Stimulated activated memory B cell treated with anti-CD40 and anti-IgM and Interleukin-4, amounts not matched to agents 10 μg/mL and 1 μg/mL and 100 μg/mL, for 72 hours (primary cell): ENCODE data around the gene MMP24.
A peak's percentile ranks its signal among the peaks of the same experiment; 100 is the strongest.
"Not testable (repeated sequence)": the region's sequence is repeated elsewhere in the genome, so short reads cannot be mapped to it uniquely, and the experiment has no call there.

Experiments
- ATAC-seq: fragments of 150-1000 bp; cut with Tn5 transposase; 2 replicates; pipeline ENCODE4 v1.10.0; 2021
- H3K27ac Mint-ChIP-seq: one replicate; pipeline ENCODE4 v1.8.0; 2022; ENCODE audit warnings: mild to moderate bottlenecking, mixed read lengths
- H3K27me3 Mint-ChIP-seq: one replicate; pipeline ENCODE4 v1.8.0; 2022; ENCODE audit warnings: mixed read lengths
- H3K36me3 Mint-ChIP-seq: one replicate; pipeline ENCODE4 v1.8.0; 2022; ENCODE audit warnings: mixed read lengths
- H3K4me1 Mint-ChIP-seq: one replicate; pipeline ENCODE4 v1.8.0; 2022; ENCODE audit warnings: mixed read lengths
- H3K4me3 Mint-ChIP-seq: one replicate; pipeline ENCODE4 v1.8.0; 2022; ENCODE audit warnings: mild to moderate bottlenecking, moderate library complexity, mixed read lengths
- H3K9me3 Mint-ChIP-seq: one replicate; pipeline ENCODE4 v1.8.0; 2022; ENCODE audit warnings: mixed read lengths

MMP24 gene

DNA sequence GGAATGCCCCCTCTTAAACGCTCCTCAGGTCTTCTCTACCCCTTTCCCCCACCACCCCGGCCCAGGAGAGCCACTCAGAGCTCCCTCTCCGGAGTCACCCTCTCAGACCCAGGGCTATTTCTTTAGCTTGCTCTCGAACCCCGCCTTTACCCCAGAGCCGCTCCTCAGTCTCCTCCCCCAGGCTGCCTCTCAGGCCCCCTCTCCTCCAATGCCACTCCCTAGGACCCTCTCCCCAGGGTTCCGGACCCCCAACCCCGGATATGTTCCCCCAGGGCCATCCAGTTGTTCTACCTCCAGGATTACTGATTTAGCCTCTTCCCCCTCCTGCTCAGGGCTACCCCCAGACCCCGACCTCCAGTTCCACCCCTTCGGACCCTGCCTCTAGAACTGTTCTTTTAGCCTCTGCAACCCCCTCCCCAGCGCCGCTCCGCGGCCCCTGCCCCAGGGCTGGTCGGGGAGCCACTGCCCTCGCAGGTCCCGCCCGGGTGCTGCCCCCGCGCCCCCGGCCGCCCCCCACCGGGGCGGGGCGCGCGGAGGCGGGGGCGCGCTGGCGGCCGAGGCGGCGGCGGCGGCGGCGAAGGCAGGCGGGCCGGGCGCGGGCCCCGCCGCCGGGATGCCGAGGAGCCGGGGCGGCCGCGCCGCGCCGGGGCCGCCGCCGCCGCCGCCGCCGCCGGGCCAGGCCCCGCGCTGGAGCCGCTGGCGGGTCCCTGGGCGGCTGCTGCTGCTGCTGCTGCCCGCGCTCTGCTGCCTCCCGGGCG is at the start of gene MMP24:
MMP24 (plus strand) TSS at position 565 of the 758 bp plus-strand sequence; CDS start at position 614, 49 bp downstream.
- peaks cover 29% of the 10 kb centered on the region for H3K36me3 Mint-ChIP-seq
- H3K4me1 Mint-ChIP-seq: peaks cover 11% of the 10 kb centered on the region
- ATAC-seq: peak; percentile 24
- H3K9me3 Mint-ChIP-seq: no peaks in the 10 kb centered on the region
- H3K27me3 Mint-ChIP-seq: peaks cover 45% of the 10 kb centered on the region
- no peak within 1 kb of the TSS for H3K27ac Mint-ChIP-seq
- H3K4me3 Mint-ChIP-seq: peak within 1 kb of the TSS; percentile 50

DNA sequence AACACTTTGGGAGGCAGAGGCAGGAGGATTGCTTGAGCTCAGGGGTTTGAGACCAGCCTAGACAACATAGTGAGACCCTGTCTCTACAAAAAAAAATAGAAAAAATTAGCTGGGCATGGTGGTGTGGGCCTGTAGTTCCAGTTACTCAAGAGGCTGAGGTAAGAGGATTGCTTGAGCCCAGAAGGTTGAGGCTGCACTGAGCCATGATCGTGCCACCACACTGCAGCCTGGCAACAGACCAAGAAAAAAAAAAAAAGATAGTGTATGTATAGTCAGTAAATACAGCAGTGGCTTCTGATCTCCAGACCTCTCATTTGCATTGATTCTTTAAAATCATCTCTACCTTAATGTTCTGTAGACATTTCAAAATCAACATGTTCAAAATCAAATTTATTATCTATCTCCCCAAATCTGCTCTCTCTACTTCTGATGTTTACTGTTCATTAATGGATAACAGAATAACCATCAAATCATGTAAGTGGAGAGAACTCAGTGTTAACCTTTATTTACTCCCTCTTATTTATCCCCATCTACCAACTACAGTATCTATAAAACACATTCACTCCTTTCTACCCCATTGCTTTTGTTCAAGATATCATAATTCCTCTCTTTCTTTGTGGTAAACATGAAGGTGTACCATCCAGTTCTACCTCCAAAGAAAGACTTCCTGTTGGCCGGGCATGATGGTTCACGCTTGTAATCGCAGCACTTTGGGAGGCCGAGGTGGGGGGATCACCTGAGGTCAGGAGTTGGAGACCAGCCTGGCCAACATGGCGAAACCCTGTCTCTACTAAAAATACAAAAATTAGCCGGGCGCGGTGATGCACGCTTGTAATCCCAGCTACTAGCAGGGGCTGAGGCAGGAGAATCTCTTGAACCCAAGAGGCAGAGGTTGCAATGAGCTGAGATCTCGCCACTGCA is 46.9 kb upstream of the MMP24 start:
- ATAC-seq: no peak
- H3K4me3 Mint-ChIP-seq: no peak overlapping the region
- no peaks in the 10 kb centered on the region for H3K27me3 Mint-ChIP-seq
- no peaks in the 10 kb centered on the region for H3K9me3 Mint-ChIP-seq
- H3K27ac Mint-ChIP-seq: no peak overlapping the region
- H3K4me1 Mint-ChIP-seq: no peaks in the 10 kb centered on the region
- H3K36me3 Mint-ChIP-seq: peaks cover 17% of the 10 kb centered on the region

DNA sequence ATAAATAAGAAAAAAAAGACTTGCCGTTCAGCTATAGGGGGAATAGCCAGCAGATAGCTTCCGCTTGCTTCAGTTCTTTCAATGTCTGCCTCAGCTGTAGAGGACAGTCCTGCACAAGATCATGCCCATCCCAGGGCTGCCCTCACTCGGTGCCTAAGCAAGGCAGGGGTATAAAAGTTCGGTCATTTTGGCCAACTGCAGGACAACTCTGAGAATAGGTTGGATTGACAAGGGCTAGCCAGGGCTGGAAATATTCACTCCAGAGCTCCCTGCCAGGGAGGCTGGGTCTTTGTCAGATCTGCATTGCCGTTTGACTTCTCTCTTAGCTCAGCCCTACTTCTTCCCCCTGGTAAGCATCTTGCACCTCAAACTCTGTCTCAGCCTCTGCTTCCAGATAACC is 46.2 kb upstream of the MMP24 start:
- no peak for ATAC-seq
- no peak overlapping the region for H3K4me3 Mint-ChIP-seq
- H3K4me1 Mint-ChIP-seq: no peaks in the 10 kb centered on the region

DNA sequence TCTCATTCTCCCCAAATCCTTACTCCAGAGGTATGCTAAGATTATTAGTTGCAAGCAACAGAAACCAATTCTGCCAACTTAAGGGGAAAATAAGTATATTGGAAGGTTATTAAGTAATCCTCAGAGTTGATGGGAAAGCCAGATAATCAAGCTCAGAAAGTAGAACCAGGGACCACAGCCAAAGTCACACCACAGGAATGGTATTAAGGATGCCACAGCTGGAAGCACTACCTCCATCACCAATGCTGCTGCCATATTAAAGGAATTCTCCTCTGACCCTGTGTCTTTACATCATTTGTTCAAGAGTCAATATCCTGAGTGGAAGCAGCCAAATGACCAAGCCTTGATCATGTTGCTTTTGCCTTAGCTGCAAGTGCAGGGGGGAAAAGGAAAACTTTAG is 44.8 kb upstream of the MMP24 start:
- Mint-ChIP-seq H3K9me3 (no peaks in the 10 kb centered on the region), H3K36me3 (peaks cover 17% of the 10 kb centered on the region), H3K27me3 (no peaks in the 10 kb centered on the region), H3K4me3 (no peak overlapping the region), H3K27ac (no peak overlapping the region), H3K4me1 (no peaks in the 10 kb centered on the region)
- ATAC-seq: no peak

More for the DNA sequence above, 46.2 kb upstream of the MMP24 start:
- no peak overlapping the region for H3K27ac Mint-ChIP-seq
- peaks cover 21% of the 10 kb centered on the region for H3K36me3 Mint-ChIP-seq
- H3K9me3 Mint-ChIP-seq: no peaks in the 10 kb centered on the region
- H3K27me3 Mint-ChIP-seq: no peaks in the 10 kb centered on the region

DNA sequence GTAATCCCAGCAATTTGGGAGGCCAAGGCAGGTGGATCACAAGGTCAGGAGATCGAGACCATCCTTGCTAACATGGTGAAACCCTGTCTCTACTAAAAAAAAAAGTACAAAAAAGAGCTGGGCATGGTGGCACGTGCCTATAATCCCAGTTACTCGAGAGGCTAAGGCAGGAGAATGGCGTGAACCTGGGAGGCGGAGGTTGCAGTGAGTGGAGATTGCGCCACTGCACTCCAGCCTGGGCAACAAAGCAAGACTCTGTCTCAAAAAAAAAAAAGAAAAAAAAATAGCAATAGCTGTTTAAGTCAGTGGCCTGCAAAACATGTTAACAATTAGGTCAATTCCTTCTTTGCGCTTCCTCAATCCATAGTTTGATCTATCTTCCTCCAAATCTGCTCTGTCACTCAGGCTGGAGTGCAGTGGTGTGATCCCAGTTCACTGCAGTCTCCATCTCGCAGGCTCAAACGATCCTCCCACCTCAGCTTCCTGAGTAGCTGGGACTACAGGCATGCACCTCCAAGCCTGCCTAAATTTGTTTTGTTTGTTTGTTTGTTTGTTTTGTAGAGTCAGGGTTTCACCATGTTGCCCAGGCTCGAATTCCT is 39.7 kb upstream of the MMP24 start:
- not testable (repeated sequence) for H3K9me3 Mint-ChIP-seq, H3K27me3 Mint-ChIP-seq, H3K4me3 Mint-ChIP-seq, H3K4me1 Mint-ChIP-seq, ATAC-seq, H3K27ac Mint-ChIP-seq
- peaks cover 43% of the 10 kb centered on the region for H3K36me3 Mint-ChIP-seq

DNA sequence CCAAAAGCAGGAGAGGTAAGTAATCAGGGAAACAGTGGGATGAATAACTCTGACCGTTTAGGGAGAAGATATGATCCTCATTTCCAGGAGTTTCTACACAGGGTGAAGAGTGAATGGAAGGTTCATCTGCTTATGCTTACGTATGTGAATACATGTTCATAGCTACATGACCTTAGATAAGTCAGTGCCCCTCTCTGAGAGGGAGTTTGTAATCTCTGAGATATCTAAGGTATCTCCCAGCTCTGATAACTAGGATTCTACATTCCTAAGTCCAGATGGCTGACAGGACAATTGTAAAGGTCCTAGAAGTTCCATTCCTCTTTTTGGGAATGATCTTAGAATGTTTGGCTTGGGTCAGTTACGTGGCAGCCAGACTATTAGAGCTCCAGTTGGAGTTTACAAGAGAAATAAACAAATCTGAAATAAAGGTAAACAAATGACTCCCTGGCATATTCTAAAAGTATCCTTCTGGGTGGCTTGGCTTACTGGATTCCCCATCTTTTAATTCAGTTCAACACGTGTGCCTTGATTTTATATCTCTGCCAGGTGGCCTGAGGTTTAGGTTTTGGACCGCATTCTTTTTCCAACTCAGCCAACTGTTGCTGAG is 38.8 kb upstream of the MMP24 start:
- ATAC-seq: no peak

DNA sequence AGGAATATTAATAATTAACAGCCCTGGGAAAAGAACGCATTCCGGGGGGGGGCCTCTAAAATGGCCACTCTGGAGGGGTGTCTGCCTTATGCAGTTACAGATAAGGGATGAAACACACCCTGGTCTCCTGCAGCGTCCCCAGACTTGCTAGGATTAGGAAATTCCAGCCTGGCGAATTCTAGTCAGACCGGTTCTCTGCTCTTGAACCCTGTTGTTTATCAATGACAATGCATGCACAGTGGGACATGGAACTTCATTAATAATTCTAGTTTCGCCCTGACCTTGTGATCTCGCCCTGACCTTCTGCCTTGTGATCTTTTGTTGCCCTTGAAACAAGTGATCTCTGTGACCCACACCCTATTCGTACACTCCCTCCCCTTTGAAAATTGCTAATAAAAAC is 37.3 kb upstream of the MMP24 start:
- peaks cover 55% of the 10 kb centered on the region for H3K36me3 Mint-ChIP-seq
- ATAC-seq, H3K27me3 Mint-ChIP-seq, H3K4me3 Mint-ChIP-seq, H3K4me1 Mint-ChIP-seq, H3K9me3 Mint-ChIP-seq, H3K27ac Mint-ChIP-seq: not testable (repeated sequence)

More for the DNA sequence above, 38.8 kb upstream of the MMP24 start:
- no peak overlapping the region for H3K4me3 Mint-ChIP-seq
- peaks cover 8% of the 10 kb centered on the region for H3K9me3 Mint-ChIP-seq
- H3K27me3 Mint-ChIP-seq: no peaks in the 10 kb centered on the region
- H3K27ac Mint-ChIP-seq: no peak overlapping the region
- H3K4me1 Mint-ChIP-seq: no peaks in the 10 kb centered on the region
- H3K36me3 Mint-ChIP-seq: peaks cover 46% of the 10 kb centered on the region

DNA sequence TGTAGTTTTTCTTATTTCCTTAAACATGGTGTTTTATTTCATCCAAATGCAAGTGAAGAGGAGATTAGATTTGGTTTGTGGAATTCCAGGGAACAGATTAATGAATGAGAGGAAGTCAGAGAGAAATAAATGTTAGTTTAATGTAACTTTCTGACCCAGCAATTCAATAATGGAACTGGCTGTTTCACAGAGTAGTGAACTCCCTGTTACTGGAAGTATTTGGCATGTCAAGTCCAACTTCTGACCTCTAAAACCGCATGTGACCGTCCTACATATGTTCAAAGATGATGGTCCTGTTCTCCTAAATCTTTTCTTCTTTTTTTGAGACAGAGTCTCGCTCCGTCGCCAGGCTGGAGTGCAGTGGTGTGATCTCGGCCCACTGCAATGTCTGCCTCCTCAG is 35.9 kb upstream of the MMP24 start:
- Mint-ChIP-seq H3K4me3 (no peak overlapping the region), H3K4me1 (no peaks in the 10 kb centered on the region), H3K36me3 (peaks cover 50% of the 10 kb centered on the region), H3K27ac (no peak overlapping the region), H3K9me3 (peaks cover 8% of the 10 kb centered on the region), H3K27me3 (no peaks in the 10 kb centered on the region)
- no peak for ATAC-seq

DNA sequence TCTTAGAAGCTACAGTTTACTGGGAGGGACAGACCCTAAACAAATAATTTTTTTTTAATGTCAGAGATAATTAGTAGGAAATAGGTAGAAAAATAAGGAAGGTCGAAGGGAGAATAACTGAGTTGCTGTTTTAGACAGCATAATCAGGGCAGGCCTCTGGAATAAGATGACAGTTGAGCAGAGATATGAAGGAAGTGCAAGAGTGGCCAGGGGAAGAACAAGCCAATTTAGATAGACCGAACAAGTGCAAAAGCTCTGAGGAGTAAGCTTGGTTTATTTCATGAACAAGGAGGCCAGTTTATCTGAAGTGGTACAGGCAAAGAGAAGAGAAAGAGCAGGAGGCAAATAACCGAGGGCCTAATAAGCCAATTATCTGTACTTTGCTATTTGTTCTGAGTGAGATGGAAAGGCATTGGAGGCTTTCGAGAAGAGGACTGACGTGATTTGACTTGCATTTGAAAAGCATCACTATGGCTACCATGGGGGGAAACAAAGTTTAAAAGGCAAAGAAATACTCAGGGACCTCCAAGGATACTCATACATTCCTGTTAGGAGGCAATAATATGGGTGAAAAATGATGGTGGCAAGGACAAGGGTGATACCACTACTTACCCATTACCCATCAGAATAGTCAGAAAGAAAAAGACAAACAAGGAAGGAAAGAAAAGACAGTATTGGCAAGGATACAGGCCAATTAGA is 34.9 kb upstream of the MMP24 start:
- no peak for ATAC-seq
- H3K4me1 Mint-ChIP-seq: no peaks in the 10 kb centered on the region
- no peak overlapping the region for H3K27ac Mint-ChIP-seq
- peaks cover 53% of the 10 kb centered on the region for H3K36me3 Mint-ChIP-seq
- H3K27me3 Mint-ChIP-seq: no peaks in the 10 kb centered on the region
- H3K9me3 Mint-ChIP-seq: peaks cover 8% of the 10 kb centered on the region
- no peak overlapping the region for H3K4me3 Mint-ChIP-seq

DNA sequence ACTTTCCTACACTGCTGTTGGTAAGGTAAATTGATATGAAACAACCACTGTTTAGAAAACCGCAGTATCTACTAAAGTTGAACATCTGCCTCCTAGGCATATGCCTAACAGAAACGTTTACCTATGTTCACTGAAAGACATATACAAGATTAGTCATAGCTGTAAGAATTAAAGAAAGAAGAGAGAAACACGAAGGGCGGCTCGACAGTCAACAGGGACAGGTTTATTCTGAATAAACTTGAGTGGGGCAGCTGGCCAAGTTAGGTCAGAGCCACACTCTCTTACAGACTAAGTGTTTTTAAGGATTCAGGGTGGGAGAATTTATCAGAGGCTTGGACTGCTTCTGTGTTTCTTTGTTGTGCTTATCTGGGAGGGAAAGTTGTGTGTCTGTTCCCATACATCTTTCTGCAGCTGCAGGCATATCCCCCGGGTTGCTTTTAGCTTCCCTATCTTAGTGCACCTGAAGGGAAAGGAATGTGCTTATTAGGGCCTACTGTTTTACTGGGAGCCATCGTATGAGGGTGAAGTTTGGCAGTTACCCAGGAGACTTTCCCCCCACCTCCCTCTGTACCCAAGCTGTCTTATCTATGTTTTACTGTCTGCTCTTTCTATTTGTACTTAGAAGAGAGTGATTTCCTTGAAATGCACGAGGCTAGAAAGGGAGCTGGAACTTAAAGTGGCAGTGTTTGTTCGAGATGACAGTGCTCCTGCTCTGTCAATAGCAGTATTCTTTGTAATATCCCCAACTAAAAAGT is 34.2 kb upstream of the MMP24 start:
- Mint-ChIP-seq H3K4me3 (no peak overlapping the region), H3K36me3 (peaks cover 59% of the 10 kb centered on the region), H3K9me3 (peaks cover 12% of the 10 kb centered on the region), H3K27me3 (no peaks in the 10 kb centered on the region), H3K27ac (no peak overlapping the region), H3K4me1 (no peaks in the 10 kb centered on the region)
- ATAC-seq: no peak

DNA sequence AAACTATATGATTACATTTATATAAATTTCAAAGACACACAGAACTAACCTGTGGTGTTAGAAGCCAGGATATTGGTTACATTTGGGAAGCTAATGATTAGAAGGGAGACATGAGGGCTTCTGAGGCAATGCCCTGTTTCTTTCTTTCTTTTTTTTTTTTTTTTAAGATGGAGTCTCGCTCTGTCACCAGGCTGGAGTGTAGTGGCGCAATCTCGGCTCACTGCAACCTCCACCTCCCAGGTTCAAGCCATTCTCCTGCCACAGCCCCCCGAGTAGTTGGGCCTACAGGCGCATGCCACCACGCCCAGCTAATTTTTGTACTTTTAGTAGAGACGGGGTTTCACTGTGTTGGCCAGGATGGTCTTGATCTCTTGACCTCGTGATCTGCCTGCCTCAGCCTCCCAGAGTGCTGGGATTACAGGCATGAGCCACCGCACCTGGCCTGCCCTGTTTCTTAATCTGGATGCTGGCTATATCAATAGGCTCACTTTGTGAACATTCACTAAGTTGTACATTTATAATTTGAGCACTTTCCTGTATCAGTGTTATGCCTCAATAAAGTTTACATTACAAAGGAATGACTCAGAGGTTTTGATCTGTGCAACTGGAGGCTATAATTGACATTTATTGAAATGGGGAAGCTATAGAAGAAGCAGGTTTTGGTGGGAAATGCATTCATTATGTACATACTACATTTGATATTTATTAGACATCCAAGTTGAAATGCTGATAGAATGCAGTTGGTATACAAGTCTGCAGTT is 33.3 kb upstream of the MMP24 start:
- H3K9me3 Mint-ChIP-seq: peaks cover 14% of the 10 kb centered on the region
- ATAC-seq, H3K4me3 Mint-ChIP-seq, H3K4me1 Mint-ChIP-seq, H3K27ac Mint-ChIP-seq, H3K27me3 Mint-ChIP-seq: not testable (repeated sequence)
- H3K36me3 Mint-ChIP-seq: peaks cover 63% of the 10 kb centered on the region

DNA sequence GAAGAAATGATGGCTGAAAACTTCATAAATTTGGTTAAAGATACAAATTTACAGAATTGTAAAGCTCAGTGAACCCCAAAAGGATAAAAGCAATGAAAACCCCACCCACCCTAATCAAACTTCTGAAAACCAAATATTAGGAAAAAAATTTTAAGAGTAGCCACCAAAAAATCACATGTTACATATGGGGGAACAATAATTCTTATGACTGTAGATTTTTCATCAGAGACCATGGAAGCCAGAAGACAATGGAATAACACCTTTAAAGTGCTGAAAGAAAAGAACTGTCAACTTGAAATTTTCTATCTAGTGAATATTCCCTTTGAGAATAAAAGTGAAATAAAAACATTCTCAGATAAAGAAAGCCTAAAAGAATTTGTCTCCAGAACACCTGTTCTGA is 30.2 kb upstream of the MMP24 start:
- H3K4me1 Mint-ChIP-seq: no peaks in the 10 kb centered on the region
- ATAC-seq: no peak
- no peak overlapping the region for H3K27ac Mint-ChIP-seq
- H3K36me3 Mint-ChIP-seq: peaks cover 57% of the 10 kb centered on the region
- no peak overlapping the region for H3K4me3 Mint-ChIP-seq
- no peaks in the 10 kb centered on the region for H3K27me3 Mint-ChIP-seq
- H3K9me3 Mint-ChIP-seq: peaks cover 6% of the 10 kb centered on the region

DNA sequence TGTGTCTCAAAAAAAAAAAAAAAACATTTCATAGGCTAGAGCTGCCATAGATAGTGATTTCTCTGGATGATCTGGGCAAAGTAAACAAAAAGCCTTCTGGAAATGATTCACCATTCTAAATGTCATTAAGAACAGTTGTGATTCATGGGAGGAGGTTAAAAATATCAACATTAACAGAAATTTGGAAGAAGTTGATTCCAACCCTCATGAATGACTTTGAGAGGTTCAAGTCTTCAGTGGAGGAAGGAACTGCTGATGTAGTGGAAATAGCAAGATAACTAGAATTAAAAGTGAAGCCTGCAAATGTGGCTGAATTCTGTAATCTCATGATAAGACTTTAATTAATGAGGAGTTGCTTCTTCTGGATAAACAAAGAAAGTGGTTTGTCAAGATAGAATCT is 26.8 kb upstream of the MMP24 start:
- Mint-ChIP-seq H3K9me3 (peaks cover 6% of the 10 kb centered on the region), H3K36me3 (peaks cover 46% of the 10 kb centered on the region), H3K4me3 (no peak overlapping the region), H3K27ac (no peak overlapping the region), H3K4me1 (no peaks in the 10 kb centered on the region), H3K27me3 (no peaks in the 10 kb centered on the region)
- ATAC-seq: no peak
